ENCODE data around the gene CCDC85A.

The CCDC85A gene

GRCh38 chr2:56372071-56372656, 188.4 kb downstream of the CCDC85A start:
- no peak for DNase-seq (ENCODE audit: low spot score)

- DNase-seq (ENCODE audit: low spot score), result no peak
Observed at GRCh38 chr2:56375251-56375650, 191.5 kb downstream of the CCDC85A start.

- DNase-seq (ENCODE audit: low spot score), result no peak
Observed at GRCh38 chr2:56376699-56377665, 193.2 kb downstream of the CCDC85A start.

GRCh38 chr2:56379066-56379465, 195.3 kb downstream of the CCDC85A start:
- DNase-seq (ENCODE audit: low spot score), result no peak

GRCh38 chr2:56380861-56381260, 197.1 kb downstream of the CCDC85A start:
- no peak for DNase-seq (ENCODE audit: low spot score)

GRCh38 chr2:56382466-56382865, 198.7 kb downstream of the CCDC85A start:
- DNase-seq (ENCODE audit: low spot score), result no peak

- DNase-seq (ENCODE audit: low spot score), result no peak
Observed at GRCh38 chr2:56386657-56387056, 202.9 kb downstream of the CCDC85A start.

GRCh38 chr2:56390644-56391043, 206.9 kb downstream of the CCDC85A start:
- no peak for DNase-seq (ENCODE audit: low spot score)

- no peak for DNase-seq (ENCODE audit: low spot score)
Observed at GRCh38 chr2:56410140-56410539, 226.3 kb downstream of the CCDC85A start.

- DNase-seq (ENCODE audit: low spot score), result no peak
Observed at GRCh38 chr2:56416500-56417176, 232.8 kb downstream of the CCDC85A start.

Measured in cerebellar cortex (tissue), 1 donor.